Liver (tissue), 9 donors: ENCODE results near the gene NSUN2. TPM values are rescaled to one million over a fixed set of nuclear protein-coding genes. Genes with fewer than 3 reads are reported as not detected.
A peak's percentile ranks its signal among the peaks of the same experiment; 100 is the strongest.

Experiments
- DNase-seq: peaks from one replicate; pipeline ENCODE4 v3.0.0-alpha.2; 2017; ENCODE audit warnings: low spot score
- H3K27ac ChIP-seq, 2 donors: one replicate each; pipeline ENCODE4 v1.7.0; 2013; ENCODE audit warnings: inconsistent platforms in 2 of 2, low read length in 2 of 2, control low read depth in 1 of 2, low read depth in 1 of 2, mild to moderate bottlenecking in 1 of 2
- H3K27me3 ChIP-seq, 4 donors: one replicate each; pipeline versions ENCODE4 v1.6.1 to v1.7.0; 2013; ENCODE audit warnings: low read length in 3 of 4, inconsistent platforms in 1 of 4, mild to moderate bottlenecking in 1 of 4, moderate library complexity in 1 of 4; ENCODE audit not compliant: control insufficient read depth in 4 of 4, insufficient read depth in 4 of 4
- H3K36me3 ChIP-seq, 4 donors: one replicate each; pipeline versions ENCODE4 v1.6.1 to v1.7.0; 2013; ENCODE audit warnings: low read length in 3 of 4, mild to moderate bottlenecking in 3 of 4, low read depth in 1 of 4, moderate library complexity in 1 of 4; ENCODE audit not compliant: control insufficient read depth in 4 of 4, insufficient read depth in 3 of 4
- H3K4me1 ChIP-seq, 4 donors: one replicate each; pipeline versions ENCODE4 v1.6.1 to v1.7.0; 2013; ENCODE audit warnings: low read length in 3 of 4, mild to moderate bottlenecking in 3 of 4, moderate library complexity in 1 of 4; ENCODE audit not compliant: control insufficient read depth in 4 of 4, insufficient read depth in 4 of 4
- H3K4me3 ChIP-seq, 3 donors: one replicate each; pipeline versions ENCODE4 v1.6.1 to v1.7.0; 2013; ENCODE audit warnings: low read length in 3 of 3, control low read depth in 1 of 3, low read depth in 1 of 3, mild to moderate bottlenecking in 1 of 3
- H3K9ac ChIP-seq, 2 donors: one replicate each; pipeline ENCODE4 v1.7.0; 2013; ENCODE audit warnings: low read length in 2 of 2, mild to moderate bottlenecking in 2 of 2, moderate library complexity in 2 of 2, control low read depth in 1 of 2, low read depth in 1 of 2
- H3K9me3 ChIP-seq, 4 donors: one replicate each; pipeline versions ENCODE4 v1.6.1 to v1.7.0; 2013; ENCODE audit warnings: low read length in 3 of 4; ENCODE audit not compliant: control insufficient read depth in 4 of 4
- ATF3 ChIP-seq: IDR thresholded peaks from 2 replicates; pipeline ENCODE4 v1.6.1; 2016; ENCODE audit warnings: antibody characterized with exemption
- CTCF ChIP-seq: fragments of 150-350 bp; IDR thresholded peaks from 2 replicates; pipeline ENCODE4 v1.5.1; 2017; ENCODE audit warnings: improper control_type of control experiment, low read depth, low read length; ENCODE audit not compliant: missing input control
- EGR1 ChIP-seq, 2 donors: IDR thresholded peaks; 2 replicates each; pipeline ENCODE4 v1.6.1; 2016 to 2018; ENCODE audit warnings: antibody characterized with exemption in 2 of 2, low read depth in 2 of 2
- FOXA1 ChIP-seq: IDR thresholded peaks from 2 replicates; pipeline ENCODE4 v1.6.1; 2016; ENCODE audit warnings: antibody characterized with exemption
- FOXA2 ChIP-seq: IDR thresholded peaks from 2 replicates; pipeline ENCODE4 v1.6.1; 2016; ENCODE audit warnings: antibody characterized with exemption
- GABPA ChIP-seq, 2 donors: IDR thresholded peaks in 1 of 2; conservative IDR thresholded peaks in 1 of 2; 2 replicates each; pipeline ENCODE4 v1.6.1; 2016; ENCODE audit warnings: antibody characterized with exemption in 2 of 2, mild to moderate bottlenecking in 1 of 2, moderate library complexity in 1 of 2
- HNF4A ChIP-seq, 2 donors: conservative IDR thresholded peaks; 2 replicates each; pipeline ENCODE4 v1.6.1; 2016; ENCODE audit warnings: antibody characterized with exemption in 2 of 2, mild to moderate bottlenecking in 2 of 2
- HNF4G ChIP-seq: IDR thresholded peaks from 2 replicates; pipeline ENCODE4 v1.6.1; 2016; ENCODE audit warnings: antibody characterized with exemption
- JUND ChIP-seq, 2 donors: IDR thresholded peaks; 2 replicates each; pipeline ENCODE4 v1.6.1; 2016; ENCODE audit warnings: antibody characterized with exemption in 2 of 2
- MAX ChIP-seq: IDR thresholded peaks from 2 replicates; pipeline ENCODE4 v1.6.1; 2016; ENCODE audit warnings: antibody characterized with exemption
- NR2F2 ChIP-seq: IDR thresholded peaks from 2 replicates; pipeline ENCODE4 v1.6.1; 2016; ENCODE audit warnings: antibody characterized with exemption
- RAD21 ChIP-seq, 2 donors: IDR thresholded peaks; 2 replicates each; pipeline ENCODE4 v1.6.1; 2016; ENCODE audit warnings: antibody characterized with exemption in 2 of 2, mild to moderate bottlenecking in 2 of 2
- REST ChIP-seq: IDR thresholded peaks from 2 replicates; pipeline ENCODE4 v1.6.1; 2016; ENCODE audit warnings: antibody characterized with exemption, mild to moderate bottlenecking
- RXRA ChIP-seq, 2 donors: IDR thresholded peaks; 2 replicates each; pipeline ENCODE4 v1.6.1; 2017 to 2018; ENCODE audit warnings: antibody characterized with exemption in 2 of 2, mild to moderate bottlenecking in 1 of 2
- SP1 ChIP-seq: IDR thresholded peaks from 2 replicates; pipeline ENCODE4 v1.6.1; 2018; ENCODE audit warnings: antibody characterized with exemption, mild to moderate bottlenecking
- TAF1 ChIP-seq: conservative IDR thresholded peaks from 2 replicates; pipeline ENCODE4 v1.6.1; 2016; ENCODE audit warnings: antibody characterized with exemption, mild to moderate bottlenecking
- YY1 ChIP-seq: IDR thresholded peaks from 2 replicates; pipeline ENCODE4 v1.6.1; 2016; ENCODE audit warnings: antibody characterized with exemption, mild to moderate bottlenecking
- ZBTB33 ChIP-seq: IDR thresholded peaks from 2 replicates; pipeline ENCODE4 v1.6.1; 2016; ENCODE audit warnings: antibody characterized with exemption
- WGBS: extraction: QIAGEN DNeasy Blood & Tissue Kit; methylation state at CpG from one replicate; pipeline ENCODE4 v1.1.7; 2013; 5-methylcytosine and 5-hydroxymethylcytosine counted together
- polyA plus RNA-seq, 2 donors: library from polyadenylated mRNA; stranded (reverse) in 1 of 2; unstranded in 1 of 2; fragments of 200-250 nt in 1 of 2; fragments of >200 nt in 1 of 2; fragmentation: Nextera tagmentation in 1 of 2; extraction: Ambion mirVana in 1 of 2; gene quantifications; one replicate each; pipeline versions ENCODE4 v1.2.1 to v1.2.3, GENCODE V29; 2013 to 2015
- total RNA-seq, 2 donors: library from RNA; depleted of rRNA; stranded (reverse); fragments of >200 nt; gene quantifications; one replicate each; pipeline ENCODE4 v1.2.3, GENCODE V29; 2014
- donor health status: healthy.
- donor health status: healthy.
- donor health status: healthy.
- donor health status: healthy.
- donor health status: healthy.

Gene NSUN2
- total and polyA plus RNA-seq, 4 donors = 26.9 to 52.2 (median 28.1) TPM

GRCh38 chr5:6570530-6570929, 62.3 kb downstream of the NSUN2 start:
- no peak overlapping the region for H3K4me3 ChIP-seq
- H3K27ac ChIP-seq = no peak overlapping the region
- DNase-seq = peak; percentile 9
- H3K9me3 ChIP-seq = no peaks in the 10 kb centered on the region
- no peaks in the 10 kb centered on the region for H3K27me3 ChIP-seq
- H3K4me1 ChIP-seq = no peaks in the 10 kb centered on the region
- TF ChIP-seq ZBTB33 = no peak
- no peak for TF ChIP-seq CTCF
- TF ChIP-seq HNF4G = no peak
- no peak for TF ChIP-seq TAF1
- no peak for TF ChIP-seq JUND (IDR thresholded peaks at IDR 0.05)
- TF ChIP-seq NR2F2 = no peak
- no peak for TF ChIP-seq SP1
- no peak for TF ChIP-seq RAD21 (IDR thresholded peaks at IDR 0.05)
- no peak for TF ChIP-seq RXRA (IDR thresholded peaks at IDR 0.05)
- no peak for TF ChIP-seq FOXA1
- TF ChIP-seq YY1 = no peak
- no peak for TF ChIP-seq GABPA (IDR thresholded peaks at IDR 0.05 in 1 of 2, conservative IDR thresholded peaks at IDR 0.05 in 1 of 2)
- TF ChIP-seq EGR1 (IDR thresholded peaks at IDR 0.05; ENCODE audit: low read depth in 2 of 2) = no peak
- TF ChIP-seq FOXA2 = no peak
- no peak for TF ChIP-seq MAX
- no peak for TF ChIP-seq ATF3
- no peak overlapping the region for H3K9ac ChIP-seq
- no peaks in the 10 kb centered on the region for H3K36me3 ChIP-seq
- 68% methylated on average over 5 of the region's 5 CpGs for WGBS

- 79% methylated on average over 6 of the region's 6 CpGs for WGBS
- H3K4me1 ChIP-seq = no peaks in the 10 kb centered on the region
- H3K27ac ChIP-seq = no peak overlapping the region
- no peak overlapping the region for H3K9ac ChIP-seq
- no peaks in the 10 kb centered on the region for H3K9me3 ChIP-seq
- H3K27me3 ChIP-seq = no peaks in the 10 kb centered on the region
- no peak for DNase-seq
- TF ChIP-seq NR2F2 (no peak), RXRA (IDR thresholded peaks at IDR 0.05) (no peak), JUND (IDR thresholded peaks at IDR 0.05) (no peak), TAF1 (no peak), ATF3 (no peak), CTCF (no peak), MAX (no peak), GABPA (IDR thresholded peaks at IDR 0.05 in 1 of 2, conservative IDR thresholded peaks at IDR 0.05 in 1 of 2) (no peak), YY1 (no peak), SP1 (no peak), RAD21 (IDR thresholded peaks at IDR 0.05) (no peak), REST (no peak), ZBTB33 (no peak), FOXA2 (no peak), FOXA1 (no peak), HNF4A (conservative IDR thresholded peaks at IDR 0.05) (no peak), EGR1 (IDR thresholded peaks at IDR 0.05; ENCODE audit: low read depth in 2 of 2) (no peak)
- H3K36me3 ChIP-seq = no peaks in the 10 kb centered on the region
- no peak overlapping the region for H3K4me3 ChIP-seq
Measured at GRCh38 chr5:6568889-6569288, 64.0 kb downstream of the NSUN2 start.
